ENCODE measurements around the gene MVK. TPM values are rescaled to one million over a fixed set of nuclear protein-coding genes. Genes with fewer than 3 reads are reported as not detected.

MVK gene
- total and polyA plus RNA-seq, 2 of the 4 experiments (the other 2 are of a cell fraction) = 6.6 to 11.5 TPM

DNA sequence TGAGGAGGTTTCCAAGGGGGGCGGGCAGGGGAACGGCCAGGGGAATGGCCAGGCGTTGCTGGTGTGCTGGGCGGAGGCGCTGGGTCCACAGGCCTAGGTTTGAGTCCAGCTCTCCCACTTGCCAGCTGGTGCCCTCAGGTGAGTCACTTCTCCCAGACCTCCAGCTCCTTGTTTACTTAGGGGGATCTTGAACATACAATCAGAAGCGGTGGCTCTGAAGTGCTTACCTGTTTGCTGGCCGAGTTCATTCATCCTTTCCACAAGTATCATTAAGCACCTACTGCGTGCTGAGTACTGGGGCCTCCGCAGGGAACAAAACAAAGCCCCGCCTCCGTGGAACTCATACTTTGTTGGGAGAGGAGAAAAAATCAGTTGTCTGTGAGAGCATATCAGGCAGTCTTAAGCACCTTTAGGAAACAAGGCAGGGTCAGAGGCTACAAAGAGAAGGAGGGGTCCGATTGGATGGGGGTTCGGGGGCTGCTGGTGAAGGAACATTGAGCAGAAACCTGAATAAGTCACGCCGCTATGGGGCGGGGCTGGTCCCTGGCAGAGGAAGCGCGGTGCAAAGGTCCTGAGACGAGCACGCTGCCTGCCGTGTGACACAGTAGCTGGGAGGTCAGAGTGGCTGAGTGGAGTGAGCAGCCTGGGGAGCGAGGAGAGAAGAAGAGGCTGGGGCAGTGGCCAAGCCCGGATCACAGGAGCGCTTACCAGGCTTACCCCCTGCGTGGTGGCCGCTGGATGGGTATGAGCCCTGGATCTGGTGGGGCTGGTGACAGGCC lies 15.1 kb downstream of the MVK start:
- Histone ChIP-seq H2AK9ac (replicated peaks; ENCODE audit: low read depth, low read length, poor library complexity) (no peak overlapping the region), H3K27ac (ENCODE audit: insufficient read depth, low read length) (no peak overlapping the region), H2AK5ac (ENCODE audit: low read depth, low read length) (no peak overlapping the region), H3K4ac (ENCODE audit: low read depth, low read length) (no peak overlapping the region), H3K9me1 (ENCODE audit: insufficient read depth, low read length) (0 out of 2 replicates have a peak, but pooled peaks cover 4% of the 10 kb centered on the region), H3K27me3 (ENCODE audit: control insufficient read depth, insufficient read depth, low read length) (no peaks in the 10 kb centered on the region), H3K79me1 (ENCODE audit: low read depth in 1 of 2, low read length in 2 of 2) (no peaks in the 10 kb centered on the region), H3K4me3 (ENCODE audit: insufficient read depth, low read depth, low read length) (no peak overlapping the region), H3K14ac (replicated peaks; ENCODE audit: low read depth, low read length) (no peak overlapping the region), H2BK15ac (ENCODE audit: low read depth, low read length) (no peak overlapping the region), H4K91ac (ENCODE audit: insufficient read depth, low read depth, low read length) (no peak overlapping the region), H2BK20ac (ENCODE audit: low read depth, low read length) (no peak overlapping the region), H4K5ac (ENCODE audit: low read depth, low read length) (no peak overlapping the region), H3K36me3 (ENCODE audit: control insufficient read depth, insufficient read depth, low read length) (no peaks in the 10 kb centered on the region), H3K4me1 (ENCODE audit: control insufficient read depth, insufficient read depth, low read length) (no peaks in the 10 kb centered on the region), H3K9ac (ENCODE audit: low read depth, low read length) (no peak overlapping the region), H3K18ac (ENCODE audit: low read depth, low read length) (no peak overlapping the region), H3K23ac (ENCODE audit: low read depth, low read length) (no peak overlapping the region), H2BK5ac (ENCODE audit: low read depth, low read length, poor library complexity, severe bottlenecking) (no peak overlapping the region), H3K9me3 (ENCODE audit: control insufficient read depth, insufficient read depth, low read length) (no peaks in the 10 kb centered on the region), H4K8ac (ENCODE audit: low read depth in 2 of 2, low read length in 2 of 2) (no peak overlapping the region), H3K4me2 (ENCODE audit: low read depth, low read length) (no peak overlapping the region), H2AFZ (replicated peaks; ENCODE audit: low read length, poor library complexity) (no peak overlapping the region), H4K20me1 (ENCODE audit: insufficient read depth, low read length) (no peaks in the 10 kb centered on the region), H3K56ac (ENCODE audit: extremely low read depth, insufficient read depth, low read length) (no peak overlapping the region), H2BK120ac (ENCODE audit: low read depth, low read length) (no peak overlapping the region)
- intact Hi-C loops (cut with micrococcal nuclease) (no loop called here), in situ Hi-C loops (cut with MboI; ENCODE audit: low sequenced_read_pairs) (no loop called here), dilution Hi-C loops (cut with HindIII; ENCODE audit: low sequenced_read_pairs, unreplicated experiment) (no loop called here)
- POLR2A ChIA-PET (ENCODE audit: unreplicated experiment) = no interaction called here
- CTCF ChIA-PET = interaction anchor here (1.9 kb wide), 1 partner anchor 9 kb away, joined by 9 read pairs; no protein-coding TSS in a partner anchor
- no TSS peak for BruUV-seq (replicated peaks)
- ATAC-seq (ENCODE audit: low read depth) (no peak), DNase-seq (no peak)
- 89% methylated on average over 15 of the region's 26 CpGs; no CpG with 5 or more reads in 1 of the 2 experiments for WGBS, 2 experiments (ENCODE audit: extremely low coverage in 2 of 2, insufficient read length in 1 of 2)
- TF ChIP-seq CEBPB (IDR thresholded peaks at IDR 0.05; ENCODE audit: low read depth, low read length) (no peak), RCOR1 (IDR thresholded peaks at IDR 0.05; ENCODE audit: insufficient replicate concordance, low read length) (no peak), NFE2L2 (IDR thresholded peaks at IDR 0.05; ENCODE audit: low read depth, low read length) (no peak), RFX5 (IDR thresholded peaks at IDR 0.05; ENCODE audit: low read depth, low read length) (no peak), POLR2A (IDR thresholded peaks at IDR 0.05; ENCODE audit: low read depth, low read length) (no peak), FOS (IDR thresholded peaks at IDR 0.05; ENCODE audit: low read depth, low read length) (no peak)
